ENCODE measurements around the gene PAX8. TPM values are rescaled to one million over a fixed set of nuclear protein-coding genes. Genes with fewer than 3 reads are reported as not detected.

PAX8 gene
- total RNA-seq, 4 donors from 2014 or later, result 0.62 to 2.5 (median 1.1) TPM; not detected in 1

- WGBS, 2 donors (ENCODE audit: low coverage in 1 of 2), result 0 to 19% methylated on average over 4 to 9 of the region's 26 CpGs
- no peak for TF ChIP-seq CTCF (IDR thresholded peaks at IDR 0.05)
- no peak for TF ChIP-seq POLR2AphosphoS5 (IDR thresholded peaks at IDR 0.05)
- no peak for TF ChIP-seq EP300 (IDR thresholded peaks at IDR 0.05)
- TF ChIP-seq POLR2A (IDR thresholded peaks at IDR 0.05), result no peak
- Histone ChIP-seq H3K36me3 (no peaks in the 10 kb centered on the region), H3K4me1 (peaks cover 0 to 50% (median 22%) of the 10 kb centered on the region in 3 donors), H3K4me3 (peak overlapping the region in 1 of 2 donors; percentile 2), H3K27me3 (no peaks in the 10 kb centered on the region), H3K9me3 (no peaks in the 10 kb centered on the region), H3K27ac (peak overlapping the region in 3 of 4 donors; percentile 64 to 73 (median 67))
- peak; percentile 54 for ATAC-seq
These were observed 66.3 kb downstream of the PAX8 start for GRCh38 chr2:113212245-113213060.

GRCh38 chr2:113211226-113212105 is 67.3 kb downstream of the PAX8 start:
- Histone ChIP-seq H3K4me3 (no peak overlapping the region), H3K9me3 (no peaks in the 10 kb centered on the region), H3K36me3 (no peaks in the 10 kb centered on the region), H3K27ac (peak overlapping the region in 3 of 4 donors; percentile 64 to 73 (median 67)), H3K4me1 (peaks cover 0 to 45% (median 19%) of the 10 kb centered on the region in 3 donors), H3K27me3 (no peaks in the 10 kb centered on the region)
- TF ChIP-seq POLR2A (IDR thresholded peaks at IDR 0.05), result no peak
- WGBS, 2 donors (ENCODE audit: low coverage in 1 of 2), result 71 to 72% methylated on average over 8 to 11 of the region's 13 CpGs
- peak; percentile 59 for ATAC-seq

- no peaks in the 10 kb centered on the region for H3K9me3 ChIP-seq
- peaks cover 0 to 45% (median 19%) of the 10 kb centered on the region in 3 donors for H3K4me1 ChIP-seq
- no peak for ATAC-seq
- no peak overlapping the region for H3K4me3 ChIP-seq
- no peaks in the 10 kb centered on the region for H3K36me3 ChIP-seq
- TF ChIP-seq POLR2AphosphoS5 (IDR thresholded peaks at IDR 0.05) (no peak), POLR2A (IDR thresholded peaks at IDR 0.05) (no peak), EP300 (IDR thresholded peaks at IDR 0.05) (no peak), CTCF (IDR thresholded peaks at IDR 0.05) (no peak)
- WGBS, 2 donors (ENCODE audit: low coverage in 1 of 2), result 67 to 71% methylated on average over 1 to 6 of the region's 15 CpGs
- peak overlapping the region in 2 of 4 donors; percentile 20 to 73 for H3K27ac ChIP-seq
- no peaks in the 10 kb centered on the region for H3K27me3 ChIP-seq
These were observed 69.0 kb downstream of the PAX8 start for GRCh38 chr2:113209646-113210171.

- H3K4me3 ChIP-seq, result no peak overlapping the region
- WGBS, 2 donors (ENCODE audit: low coverage in 1 of 2), result 49 to 65% methylated on average over 6 to 7 of the region's 8 CpGs
- peak overlapping the region in 2 of 4 donors; percentile 20 to 73 for H3K27ac ChIP-seq
These were observed 69.6 kb downstream of the PAX8 start for GRCh38 chr2:113209011-113209645.

GRCh38 chr2:113208396-113208795 is 70.3 kb downstream of the PAX8 start:
- Histone ChIP-seq H3K4me1 (peaks cover 0 to 48% (median 19%) of the 10 kb centered on the region in 3 donors), H3K27me3 (no peaks in the 10 kb centered on the region), H3K36me3 (no peaks in the 10 kb centered on the region), H3K9me3 (no peaks in the 10 kb centered on the region), H3K4me3 (no peak overlapping the region), H3K27ac (no peak overlapping the region)
- ATAC-seq, result no peak
- TF ChIP-seq POLR2AphosphoS5 (IDR thresholded peaks at IDR 0.05) (no peak), CTCF (IDR thresholded peaks at IDR 0.05) (no peak), POLR2A (IDR thresholded peaks at IDR 0.05) (no peak), EP300 (IDR thresholded peaks at IDR 0.05) (no peak)
- 93 to 96% methylated on average over 3 to 4 of the region's 5 CpGs for WGBS, 2 donors (ENCODE audit: low coverage in 1 of 2)

More at GRCh38 chr2:113209011-113209645, 69.6 kb downstream of the PAX8 start:
- ATAC-seq, result no peak
- Histone ChIP-seq H3K4me1 (peaks cover 0 to 45% (median 19%) of the 10 kb centered on the region in 3 donors), H3K36me3 (no peaks in the 10 kb centered on the region), H3K9me3 (no peaks in the 10 kb centered on the region), H3K27me3 (no peaks in the 10 kb centered on the region)
- TF ChIP-seq POLR2AphosphoS5 (IDR thresholded peaks at IDR 0.05) (peak; percentile 43), POLR2A (IDR thresholded peaks at IDR 0.05) (no peak)

Data from gastroesophageal sphincter (tissue), 4 donors.